ENCODE results near the gene RHOU.

Gene RHOU

GRCh38 chr1:228736844-228737445, 1.7 kb downstream of the RHOU start:
- DNase-seq: no peak

DNA sequence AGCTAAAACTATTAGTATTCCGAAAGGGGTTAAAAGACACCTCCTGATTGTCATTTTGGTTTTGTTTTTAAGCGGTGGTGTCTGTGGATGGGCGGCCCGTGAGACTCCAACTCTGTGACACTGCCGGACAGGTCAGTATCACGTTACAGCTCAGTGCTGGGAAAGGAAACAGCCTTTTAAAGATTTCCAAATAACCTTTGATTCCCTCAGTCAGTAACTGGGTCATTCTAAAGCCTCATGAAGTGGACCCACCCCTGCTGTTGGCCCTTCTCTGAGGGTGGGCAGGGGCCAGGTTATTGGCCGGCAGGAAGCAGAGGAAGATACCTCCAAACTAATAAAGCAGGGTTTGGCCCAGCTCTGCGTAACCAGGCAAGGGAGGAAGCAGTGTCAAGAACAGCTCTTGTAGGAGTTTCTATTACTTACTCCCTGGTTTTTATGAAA, 2.3 kb downstream of the RHOU start:
- DNase-seq: no peak

DNA sequence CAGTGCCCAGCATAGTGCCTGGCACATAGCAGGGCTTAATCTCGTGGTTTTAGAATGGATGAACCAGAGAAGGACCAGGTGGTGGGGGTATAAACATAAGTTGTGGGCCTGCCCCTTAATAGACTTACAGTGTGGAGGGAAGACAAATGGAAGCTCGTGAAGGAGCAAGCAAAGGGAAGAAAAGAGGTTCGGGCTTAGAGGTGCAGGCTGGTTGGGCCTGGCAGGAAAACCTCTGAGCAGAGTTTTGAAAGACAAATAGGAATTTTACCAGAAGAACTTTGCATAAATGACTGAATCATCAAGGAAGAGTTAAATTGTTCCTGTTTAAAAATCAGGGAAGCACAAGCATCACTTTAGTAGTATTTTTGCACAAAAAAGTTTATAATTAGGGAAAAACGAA, 4.5 kb downstream of the RHOU start:
- DNase-seq: no peak

DNA sequence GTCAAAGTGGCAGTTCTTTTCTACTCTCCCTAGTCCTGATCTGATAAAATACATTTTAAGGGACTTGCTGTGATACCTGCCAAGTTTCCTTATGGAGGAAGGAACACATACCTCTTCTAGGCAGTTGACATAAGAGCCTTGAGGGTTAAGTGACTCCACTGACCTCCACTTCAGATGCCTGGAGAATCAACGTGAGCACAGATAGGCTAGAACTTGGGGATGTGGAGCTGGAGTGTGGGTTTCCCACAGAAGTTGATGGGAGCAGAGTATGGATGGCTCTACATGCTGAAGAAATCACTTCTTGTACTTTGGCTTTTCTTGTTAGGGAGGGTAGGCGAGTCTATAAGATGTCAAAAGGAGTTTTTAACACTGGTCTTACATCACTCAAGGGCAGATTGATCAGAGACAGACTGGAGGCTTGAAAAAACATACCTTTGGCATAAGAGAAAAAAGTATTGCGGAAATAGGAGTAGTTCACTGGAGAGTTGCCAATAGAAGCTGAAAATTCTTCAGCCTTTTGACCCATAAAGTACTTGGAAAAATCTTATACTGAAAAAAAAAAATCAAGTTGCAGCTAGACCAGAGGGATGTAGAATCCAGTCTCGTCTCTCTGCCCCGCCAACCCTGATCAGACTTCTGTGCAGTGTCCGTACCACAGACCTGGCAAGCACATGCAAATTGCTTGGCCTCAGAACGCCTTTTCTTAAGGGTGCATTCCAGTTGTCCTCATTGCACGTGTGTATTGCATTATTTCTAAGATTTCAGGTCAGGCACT, 5.5 kb downstream of the RHOU start:
- no peak for DNase-seq

DNA sequence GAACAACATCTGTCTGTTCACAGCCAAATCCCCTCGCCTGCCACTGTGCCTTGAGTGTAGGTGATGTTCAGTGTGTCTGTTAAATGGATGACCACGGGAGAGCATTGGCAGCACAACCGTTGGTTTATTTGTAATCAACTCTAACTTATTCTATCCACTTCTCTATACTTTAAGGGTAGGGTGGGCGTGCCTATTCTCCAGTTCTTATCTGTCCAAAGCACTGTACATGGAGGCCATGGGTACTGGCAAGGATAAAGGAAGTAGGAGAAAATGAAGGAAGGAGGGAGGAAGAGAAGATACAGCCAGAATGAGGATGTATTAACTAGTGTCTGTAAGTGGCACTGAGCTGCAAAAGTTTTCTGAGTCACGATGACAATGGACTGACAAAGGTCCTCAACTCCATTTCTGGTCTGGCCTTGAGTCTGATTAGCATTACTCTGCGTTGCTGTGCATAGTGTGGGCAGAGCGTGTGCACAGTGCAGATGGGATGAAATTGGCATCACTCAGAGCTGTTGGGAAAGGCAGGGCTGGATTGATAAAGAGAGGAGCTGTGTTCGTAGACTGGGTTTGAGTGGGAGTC, 7.1 kb downstream of the RHOU start:
- DNase-seq: no peak

DNA sequence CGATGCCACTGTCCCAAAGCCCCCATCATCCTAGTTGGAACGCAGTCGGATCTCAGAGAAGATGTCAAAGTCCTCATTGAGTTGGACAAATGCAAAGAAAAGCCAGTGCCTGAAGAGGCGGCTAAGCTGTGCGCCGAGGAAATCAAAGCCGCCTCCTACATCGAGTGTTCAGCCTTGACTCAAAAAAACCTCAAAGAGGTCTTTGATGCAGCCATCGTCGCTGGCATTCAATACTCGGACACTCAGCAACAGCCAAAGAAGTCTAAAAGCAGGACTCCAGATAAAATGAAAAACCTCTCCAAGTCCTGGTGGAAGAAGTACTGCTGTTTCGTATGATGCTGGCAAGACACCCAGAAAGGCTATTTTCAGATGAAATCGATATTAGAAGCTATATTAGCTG, 8.1 kb downstream of the RHOU start:
- DNase-seq: peak in 13 of 58 donors; percentile 14 to 42 (median 31)

DNA sequence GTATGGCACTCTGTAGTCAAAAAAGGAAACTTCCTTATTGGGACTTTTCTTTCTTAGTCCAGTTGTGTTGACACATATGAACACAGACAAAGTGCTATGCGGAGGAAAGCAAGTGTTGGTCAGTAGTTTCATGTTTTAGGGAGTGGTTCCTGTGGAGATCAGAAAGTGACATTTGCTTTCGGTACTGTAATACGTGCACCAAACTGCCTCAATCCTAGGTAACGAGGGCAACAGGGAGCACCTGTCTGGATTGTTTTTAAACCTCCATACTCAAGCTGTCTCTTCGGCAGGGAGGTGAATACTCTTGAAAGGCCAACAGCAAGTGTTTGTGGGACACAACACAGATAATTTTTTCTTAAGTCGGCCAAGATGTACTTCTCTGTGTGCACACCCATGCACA, 9.1 kb downstream of the RHOU start:
- no peak for DNase-seq

- no peak for DNase-seq
Measured at GRCh38 chr1:228744918-228745317, 9.6 kb downstream of the RHOU start.

DNA sequence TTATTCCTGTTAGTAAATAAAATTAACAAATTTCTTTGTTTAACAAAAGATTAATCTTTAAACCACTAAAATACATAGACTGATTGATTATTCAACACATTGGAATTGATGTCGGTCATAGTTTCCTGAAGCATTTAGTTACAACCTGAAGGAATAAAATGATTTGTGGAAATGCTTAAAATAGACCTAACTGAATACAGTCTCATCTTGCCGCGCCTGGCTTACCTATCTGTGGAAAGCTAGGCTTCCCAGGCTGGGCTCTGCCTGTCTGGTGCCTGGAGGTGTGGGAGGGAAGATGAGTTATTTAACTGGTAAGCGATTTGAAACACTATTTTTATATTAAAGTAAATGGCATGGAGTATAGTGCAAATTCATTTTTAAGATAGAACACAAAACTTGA, 10.2 kb downstream of the RHOU start:
- DNase-seq: peak in 1 of 58 donors; percentile 38

DNA sequence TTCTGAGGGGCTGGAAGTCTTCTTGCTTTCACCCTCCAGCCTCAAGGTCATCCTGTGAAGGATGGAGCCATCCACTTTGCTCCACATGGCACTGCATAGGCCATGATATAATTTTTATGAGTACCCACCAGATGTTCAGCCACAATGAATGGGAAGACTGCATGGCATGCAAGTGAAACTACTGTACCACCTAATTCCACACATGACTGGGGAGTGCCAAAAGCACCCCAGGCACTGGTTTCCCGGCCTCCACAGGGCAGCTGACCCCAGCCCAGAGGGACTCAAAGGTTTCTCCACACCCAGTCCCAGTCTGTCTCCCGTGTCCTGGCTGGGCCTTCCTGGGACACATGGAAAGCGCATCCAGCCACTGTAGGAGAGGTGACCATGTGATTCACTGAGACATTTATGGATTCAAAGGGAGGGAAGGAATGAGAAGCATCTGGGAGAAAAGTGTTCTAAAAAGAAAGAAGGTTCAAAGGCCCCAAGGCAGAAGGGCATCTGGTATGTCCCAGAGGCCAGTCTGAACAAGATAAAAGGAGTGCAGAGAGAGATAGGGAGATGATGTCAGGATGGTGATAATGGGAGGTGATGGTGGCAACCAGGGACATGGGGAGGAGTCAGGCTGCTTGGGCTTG, 12.1 kb downstream of the RHOU start:
- DNase-seq: no peak

DNA sequence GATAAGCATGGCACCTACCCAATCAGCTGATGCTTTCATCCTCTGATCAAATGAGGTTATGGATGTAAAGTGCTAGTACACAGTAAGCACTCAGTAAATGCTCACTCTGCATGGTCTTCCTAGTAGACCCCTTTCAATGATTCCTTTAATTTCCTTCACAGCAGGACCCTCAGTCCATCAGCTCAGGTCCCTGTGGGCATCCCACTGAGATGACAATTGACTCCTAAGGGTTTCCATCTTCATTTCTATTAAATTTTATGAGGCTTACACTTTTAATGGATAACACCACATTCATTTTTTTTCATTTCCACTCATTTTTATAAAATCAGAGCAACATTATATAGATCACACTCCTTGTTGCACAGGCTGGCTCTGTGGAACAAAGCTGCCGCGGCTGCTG, 12.8 kb downstream of the RHOU start:
- DNase-seq: no peak

GRCh38 chr1:228748431-228748830, 13.2 kb downstream of the RHOU start:
- no peak for DNase-seq

DNA sequence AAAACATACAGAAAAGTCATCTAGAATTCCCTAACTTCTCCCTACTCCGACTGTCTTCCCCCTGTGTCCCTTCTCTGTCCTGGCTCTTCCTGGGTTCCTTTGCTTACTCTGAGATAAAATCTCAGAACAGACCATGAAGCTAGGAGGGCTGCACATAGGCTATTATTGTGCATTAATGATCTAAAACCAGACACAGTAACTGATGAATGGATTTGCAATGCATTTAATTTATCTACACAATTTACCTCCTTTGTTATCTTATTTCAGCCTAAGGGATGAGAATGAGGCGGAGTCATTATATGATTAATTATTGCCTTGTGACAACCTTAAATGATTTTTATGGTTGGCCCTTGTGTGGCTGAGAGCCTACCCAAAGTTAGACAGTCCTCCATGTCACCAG, 14.5 kb downstream of the RHOU start:
- DNase-seq: no peak

DNA sequence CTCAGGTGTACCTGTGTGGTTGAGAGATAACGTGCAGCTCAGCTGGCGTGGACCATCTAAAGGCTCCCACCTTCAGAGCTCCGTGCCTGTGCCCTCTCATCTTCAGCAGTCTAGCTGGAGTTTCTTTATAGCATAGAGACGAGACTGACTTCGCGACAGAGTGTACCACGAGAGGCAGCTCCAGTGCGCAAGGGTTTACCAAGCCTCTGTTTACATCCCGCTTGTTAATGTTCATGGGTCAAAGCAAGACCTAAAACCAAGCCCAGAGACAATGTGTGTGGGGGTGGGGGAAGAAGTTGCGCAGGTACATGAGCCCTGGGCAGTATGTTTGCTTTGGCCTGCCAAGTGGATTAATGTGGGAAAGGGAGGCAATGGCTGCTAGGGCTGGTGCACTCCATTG, 15.6 kb downstream of the RHOU start:
- no peak for DNase-seq

DNA sequence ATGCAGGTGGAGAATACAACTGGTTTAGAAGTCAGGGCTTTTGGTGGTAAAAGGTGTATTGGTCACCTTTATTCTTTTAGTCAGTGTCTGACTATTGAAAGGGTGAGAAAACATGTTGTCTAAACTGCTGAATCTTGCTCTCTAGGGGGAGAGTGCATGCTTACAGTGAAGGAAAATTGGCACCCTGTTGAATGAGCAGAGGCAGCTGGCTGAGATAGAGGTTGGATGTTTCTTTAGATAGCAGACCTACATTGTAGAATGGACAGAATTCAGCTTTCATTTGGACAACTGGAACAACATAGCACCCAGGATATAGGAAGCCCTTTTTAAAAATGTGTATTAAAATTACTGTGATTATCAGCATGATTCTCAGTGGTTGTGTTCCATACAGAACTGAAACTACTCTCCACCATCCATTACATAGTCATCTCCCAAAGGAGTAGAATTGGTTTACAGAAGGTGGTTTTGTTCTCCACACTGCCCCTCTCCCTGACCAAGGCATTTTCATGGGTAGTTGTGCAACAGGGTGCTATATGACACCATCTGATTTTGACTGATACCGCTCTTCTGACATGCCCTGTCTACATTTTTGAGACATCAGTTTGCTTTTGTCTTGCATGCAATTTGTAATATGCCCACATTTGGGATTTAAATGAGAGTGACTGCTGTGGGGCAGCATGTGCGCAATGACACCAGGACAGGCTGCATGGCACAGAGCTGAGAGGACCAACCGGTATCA, 16.2 kb downstream of the RHOU start:
- no peak for DNase-seq

- DNase-seq: no peak
Measured at GRCh38 chr1:228752258-228752657, 17.0 kb downstream of the RHOU start.

- no peak for DNase-seq
Measured at GRCh38 chr1:228752675-228753265, 17.5 kb downstream of the RHOU start.

- DNase-seq: no peak
Measured at GRCh38 chr1:228753287-228753686, 18.0 kb downstream of the RHOU start.

DNA sequence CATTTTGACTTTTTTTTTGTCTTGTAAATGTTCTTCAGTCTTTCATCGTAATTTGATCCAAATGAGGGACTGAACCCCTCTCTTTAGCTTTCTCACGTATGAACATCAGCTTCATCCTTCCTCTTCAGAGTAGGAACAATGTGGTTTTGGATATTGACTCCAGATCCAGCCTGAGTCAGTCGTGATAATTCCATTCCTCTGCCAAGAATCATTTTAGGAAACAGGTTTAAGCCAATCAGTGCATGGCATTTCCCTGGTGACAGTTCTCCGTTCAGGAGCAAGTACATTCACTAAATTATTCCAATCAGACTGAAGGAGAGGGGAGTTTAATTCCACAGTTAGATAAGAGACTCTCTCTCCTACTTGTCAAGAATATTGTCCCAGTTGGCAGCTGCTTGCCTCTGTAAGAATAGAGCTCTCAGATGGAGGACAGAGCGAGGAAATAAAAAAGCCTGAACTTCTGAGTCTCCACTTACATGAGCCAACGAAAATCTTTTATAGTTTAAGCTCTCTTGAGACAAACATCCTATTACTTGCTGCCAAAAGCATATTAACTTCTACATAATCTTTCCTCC, 18.6 kb downstream of the RHOU start:
- no peak for DNase-seq

- DNase-seq: no peak
Measured at GRCh38 chr1:228754646-228755268, 19.5 kb downstream of the RHOU start.
